ENCODE results near the gene C5orf47.

GRCh38 chr5:174010365-174010764 is 21.4 kb downstream of the C5orf47 start:
- TF ChIP-seq CTCF (IDR thresholded peaks at IDR 0.05) (no peak), POLR2A (IDR thresholded peaks at IDR 0.05) (no peak), EP300 (IDR thresholded peaks at IDR 0.05) (no peak)
